Activated naive CD4-positive, alpha-beta T cell treated with anti-CD3 and anti-CD28 coated beads for 36 hours (primary cell): ENCODE results near the gene KRTAP4-16. TPM values are rescaled to one million over a fixed set of nuclear protein-coding genes. Genes with fewer than 3 reads are reported as not detected.
"Not testable (repeated sequence)": the region's sequence is repeated elsewhere in the genome, so short reads cannot be mapped to it uniquely, and the experiment has no call there.

Experiments
- CTCF ChIA-PET: fragments of 350-600 bp; sonication (Branson Sonifier 250); formaldehyde crosslinking; loops from one replicate; lab custom pipeline; 2021; ENCODE audit warnings: antibody characterized with exemption; lab: Charles Lee
- DNase-seq: peaks from one replicate; pipeline ENCODE4 v3.0.0-alpha.2; 2020
- H3K27ac Mint-ChIP-seq: one replicate; pipeline ENCODE4 v1.8.0; 2021; ENCODE audit warnings: mild to moderate bottlenecking, mixed read lengths
- H3K27me3 Mint-ChIP-seq: one replicate; pipeline ENCODE4 v1.8.0; 2021; ENCODE audit warnings: low read depth, mixed read lengths
- H3K36me3 Mint-ChIP-seq: one replicate; pipeline ENCODE4 v1.8.0; 2021; ENCODE audit warnings: low read depth, mixed read lengths
- H3K4me1 Mint-ChIP-seq: one replicate; pipeline ENCODE4 v1.8.0; 2021; ENCODE audit warnings: low read depth, mixed read lengths
- H3K4me3 Mint-ChIP-seq: one replicate; pipeline ENCODE4 v1.8.0; 2021; ENCODE audit warnings: mild to moderate bottlenecking, moderate library complexity, mixed read lengths
- H3K9me3 Mint-ChIP-seq: one replicate; pipeline ENCODE4 v1.8.0; 2021; ENCODE audit warnings: mixed read lengths
- intact Hi-C: fragments of 100-400 bp; cut with micrococcal nuclease; formaldehyde crosslinking; loops from one replicate; pipeline ENCODE4 v1.15.1; 2023
- total RNA-seq, 2 experiments: library from RNA; stranded (reverse); gene quantifications; one replicate each; pipeline ENCODE4 v1.2.3, GENCODE V29; 2021

The KRTAP4-16 gene
- total RNA-seq, 2 experiments from 2014 or later: not detected

DNA sequence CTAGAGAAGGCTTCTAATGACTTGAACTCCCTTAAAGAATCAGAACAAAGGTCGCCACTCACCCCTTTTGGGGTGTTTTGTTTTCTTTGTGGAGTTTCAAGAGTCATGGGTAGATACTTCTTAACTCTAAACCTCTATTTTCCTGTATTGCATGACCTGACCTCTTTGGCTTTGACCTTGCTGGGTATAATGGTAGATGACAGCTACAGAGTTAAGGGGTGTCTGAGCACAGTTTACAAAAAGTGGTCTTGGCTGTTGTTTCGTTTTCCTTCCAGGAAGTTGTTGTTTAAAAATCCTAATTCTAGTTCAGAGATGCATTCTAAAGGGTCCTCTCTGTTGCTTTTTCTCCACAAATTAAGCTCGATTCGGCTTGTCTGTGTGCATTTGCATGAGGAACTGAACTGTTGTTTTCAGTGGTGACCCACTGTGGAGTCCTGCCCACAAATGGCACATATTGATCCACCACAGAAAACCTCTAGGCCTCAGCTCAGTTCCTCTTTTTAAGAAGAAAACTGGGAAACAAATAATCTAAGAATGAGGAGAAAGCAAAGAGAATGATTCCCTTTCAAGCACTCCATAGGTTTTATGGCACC lies 13.2 kb downstream of the KRTAP4-16 start:
- H3K9me3 Mint-ChIP-seq, H3K4me1 Mint-ChIP-seq, H3K36me3 Mint-ChIP-seq, intact Hi-C loops, H3K27ac Mint-ChIP-seq, H3K4me3 Mint-ChIP-seq, H3K27me3 Mint-ChIP-seq, CTCF ChIA-PET, DNase-seq: not testable (repeated sequence)

DNA sequence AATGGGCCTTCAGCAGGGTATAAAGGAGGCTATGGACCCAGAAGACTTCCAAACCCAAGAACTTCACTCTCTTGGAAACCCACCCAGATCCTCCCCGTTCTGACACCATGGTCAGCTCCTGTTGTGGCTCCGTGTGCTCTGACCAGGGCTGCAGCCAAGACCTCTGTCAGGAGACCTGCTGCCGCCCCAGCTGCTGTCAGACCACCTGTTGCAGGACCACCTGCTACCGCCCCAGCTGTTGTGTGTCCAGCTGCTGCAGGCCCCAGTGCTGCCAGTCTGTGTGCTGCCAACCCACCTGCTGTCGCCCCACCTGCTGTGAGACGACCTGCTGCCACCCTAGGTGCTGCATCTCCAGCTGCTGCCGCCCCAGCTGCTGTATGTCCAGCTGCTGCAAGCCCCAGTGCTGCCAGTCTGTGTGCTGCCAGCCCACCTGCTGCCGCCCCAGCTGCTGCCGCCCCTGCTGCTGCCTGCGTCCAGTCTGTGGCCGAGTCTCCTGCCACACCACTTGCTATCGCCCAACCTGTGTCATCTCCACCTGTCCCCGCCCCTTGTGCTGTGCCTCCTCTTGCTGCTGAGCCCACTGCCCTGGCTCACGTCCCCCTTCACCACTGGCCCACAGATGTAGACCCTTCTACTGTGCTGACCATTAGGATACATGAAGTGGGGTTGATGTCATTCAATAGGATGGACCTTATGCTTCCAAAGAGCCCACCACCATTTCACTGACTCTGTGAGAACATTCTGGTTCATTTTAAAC lies 17.7 kb downstream of the KRTAP4-16 start, which contains the start of gene KRTAP4-7:
Gene KRTAP4-7 (plus strand): TSS at position 51 of the 757 bp plus-strand sequence. CDS start 57 bp downstream, at position 108.
- H3K4me3 Mint-ChIP-seq, H3K36me3 Mint-ChIP-seq, CTCF ChIA-PET, H3K27me3 Mint-ChIP-seq, DNase-seq, intact Hi-C loops, H3K9me3 Mint-ChIP-seq, H3K27ac Mint-ChIP-seq, H3K4me1 Mint-ChIP-seq: not testable (repeated sequence)

DNA sequence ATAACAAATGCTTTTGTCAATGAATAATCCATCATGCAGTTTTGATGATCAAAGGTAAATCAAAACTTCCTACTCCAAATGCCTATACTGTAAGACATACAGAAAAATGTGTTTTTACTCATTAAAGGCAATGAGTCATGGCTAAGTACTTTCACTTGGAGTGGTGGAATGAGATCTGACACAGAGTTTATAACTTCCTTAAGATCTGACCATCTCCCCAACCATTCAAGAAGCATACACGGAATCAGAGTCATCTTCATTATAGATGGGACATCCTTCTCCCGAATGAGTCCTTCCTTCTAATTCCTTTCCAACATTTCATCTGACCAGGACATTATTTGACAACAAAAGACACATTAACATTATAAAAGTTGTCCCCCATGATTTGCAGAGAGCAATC lies 18.6 kb downstream of the KRTAP4-16 start:
- intact Hi-C loops, H3K36me3 Mint-ChIP-seq, DNase-seq, H3K4me3 Mint-ChIP-seq, H3K27me3 Mint-ChIP-seq, H3K27ac Mint-ChIP-seq, H3K4me1 Mint-ChIP-seq, H3K9me3 Mint-ChIP-seq, CTCF ChIA-PET: not testable (repeated sequence)

DNA sequence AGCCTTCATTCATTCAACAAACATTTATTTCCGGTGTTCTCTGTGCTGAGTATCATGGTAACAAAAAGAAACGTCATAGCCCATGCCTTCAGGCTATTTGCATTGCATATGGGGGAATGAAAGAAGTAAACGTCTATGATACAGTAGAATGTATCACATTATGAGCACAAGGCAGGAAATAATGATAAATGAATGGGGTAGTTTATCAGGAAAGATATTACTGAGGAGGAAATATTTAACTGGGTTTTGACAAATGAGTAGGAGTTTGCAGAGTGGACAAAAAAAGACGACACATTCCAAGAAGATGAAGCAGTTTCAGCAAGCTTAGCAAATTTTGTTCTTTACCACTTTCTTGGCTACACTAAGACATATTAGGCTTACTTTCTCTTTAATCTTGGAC lies 19.4 kb downstream of the KRTAP4-16 start:
- no peaks in the 10 kb centered on the region for H3K9me3 Mint-ChIP-seq
- peaks cover 6% of the 10 kb centered on the region for H3K27me3 Mint-ChIP-seq
- H3K4me1 Mint-ChIP-seq: no peaks in the 10 kb centered on the region
- no peaks in the 10 kb centered on the region for H3K36me3 Mint-ChIP-seq
- no peak overlapping the region for H3K27ac Mint-ChIP-seq
- no peak overlapping the region for H3K4me3 Mint-ChIP-seq
- CTCF ChIA-PET: no interaction called here
- no peak for DNase-seq
- intact Hi-C loops: no loop called here

DNA sequence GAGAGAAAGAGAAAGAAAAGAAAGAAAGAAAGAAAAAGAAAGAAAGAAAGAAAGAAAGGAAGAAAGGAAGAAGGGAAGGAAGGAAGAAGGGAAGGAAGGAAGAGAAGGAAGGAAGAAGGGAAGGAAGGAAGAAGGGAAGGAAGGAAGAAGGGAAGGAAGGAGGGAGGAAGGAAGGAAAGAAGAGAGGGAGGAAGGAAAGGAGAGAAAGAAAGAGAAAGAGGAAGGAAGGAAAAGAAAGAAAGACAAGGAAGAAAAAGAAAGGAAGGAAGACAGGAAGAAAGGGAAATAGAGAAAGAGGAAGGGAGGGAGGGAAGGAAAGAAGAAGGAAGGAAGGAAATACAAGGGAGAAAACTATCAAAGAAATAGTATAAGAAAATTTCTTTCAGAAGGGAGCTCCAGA lies 25.2 kb downstream of the KRTAP4-16 start:
- intact Hi-C loops: no loop called here
- Mint-ChIP-seq H3K4me3 (no peak overlapping the region), H3K9me3 (no peaks in the 10 kb centered on the region), H3K4me1 (no peaks in the 10 kb centered on the region), H3K27me3 (peaks cover 3% of the 10 kb centered on the region), H3K27ac (no peak overlapping the region), H3K36me3 (no peaks in the 10 kb centered on the region)
- CTCF ChIA-PET: no interaction called here
- DNase-seq: no peak

DNA sequence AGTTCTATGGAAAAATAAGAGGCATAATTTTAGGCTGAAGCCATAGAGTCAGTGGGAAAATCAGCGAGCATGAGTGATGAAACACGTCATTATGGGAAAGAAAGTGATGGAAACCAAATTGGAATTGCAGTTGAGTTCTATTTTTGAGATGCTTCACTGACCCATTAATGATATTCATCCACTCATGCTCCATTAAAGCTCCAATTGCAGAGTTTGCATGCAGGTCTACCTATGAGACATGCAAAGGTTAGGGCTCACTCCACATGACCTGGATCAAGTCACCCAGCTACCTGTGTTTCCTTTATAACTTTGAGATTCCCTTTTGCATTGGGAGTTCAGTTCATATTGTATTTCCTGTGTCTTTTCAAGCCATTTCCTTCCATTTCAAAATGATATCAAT lies 28.3 kb downstream of the KRTAP4-16 start:
- no peak overlapping the region for H3K4me3 Mint-ChIP-seq
- no peak overlapping the region for H3K27ac Mint-ChIP-seq
- DNase-seq: no peak
- H3K9me3 Mint-ChIP-seq: no peaks in the 10 kb centered on the region
- no peaks in the 10 kb centered on the region for H3K36me3 Mint-ChIP-seq
- intact Hi-C loops: no loop called here
- H3K4me1 Mint-ChIP-seq: no peaks in the 10 kb centered on the region
- peaks cover 3% of the 10 kb centered on the region for H3K27me3 Mint-ChIP-seq
- CTCF ChIA-PET: no interaction called here

DNA sequence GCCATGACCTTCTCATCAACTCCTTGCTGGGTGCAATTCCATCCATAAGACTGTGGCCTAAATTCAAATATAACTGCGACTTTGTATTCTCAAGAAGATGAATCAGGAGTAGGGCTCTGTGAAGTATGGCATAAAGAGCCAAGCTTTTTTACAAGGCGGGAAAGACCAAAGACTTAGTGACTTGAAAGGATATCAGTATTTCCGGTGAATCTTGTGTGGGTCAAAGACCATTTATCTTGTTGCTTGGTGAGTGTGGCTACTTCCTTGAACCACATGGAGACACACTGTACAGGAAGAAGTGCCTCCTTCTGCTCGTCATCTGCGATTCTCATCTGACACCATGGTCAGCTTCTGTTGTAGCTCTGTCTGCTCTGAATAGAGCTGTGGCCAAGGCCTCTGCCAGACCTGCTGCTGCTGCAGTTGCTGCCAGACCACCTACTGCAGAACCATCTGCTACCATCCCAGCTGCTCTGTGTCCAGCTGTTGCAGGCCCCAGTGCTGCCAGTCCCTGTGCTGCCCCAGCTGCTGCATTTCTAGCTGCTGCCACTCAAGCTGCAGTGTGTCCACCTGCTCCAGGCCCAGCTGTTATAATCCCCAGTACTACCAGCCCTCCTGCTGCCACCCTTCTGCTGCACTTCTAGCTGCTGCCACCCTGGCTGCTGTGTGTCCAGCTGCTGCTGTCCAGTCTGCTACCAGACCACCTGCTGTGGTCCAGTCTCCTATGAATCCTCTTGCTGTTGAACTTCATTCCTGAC lies 30.2 kb downstream of the KRTAP4-16 start:
- no peak for DNase-seq
- Mint-ChIP-seq H3K9me3 (no peaks in the 10 kb centered on the region), H3K4me3 (no peak overlapping the region), H3K27ac (no peak overlapping the region), H3K4me1 (no peaks in the 10 kb centered on the region), H3K36me3 (no peaks in the 10 kb centered on the region), H3K27me3 (peaks cover 3% of the 10 kb centered on the region)
- CTCF ChIA-PET: no interaction called here
- intact Hi-C loops: no loop called here

DNA sequence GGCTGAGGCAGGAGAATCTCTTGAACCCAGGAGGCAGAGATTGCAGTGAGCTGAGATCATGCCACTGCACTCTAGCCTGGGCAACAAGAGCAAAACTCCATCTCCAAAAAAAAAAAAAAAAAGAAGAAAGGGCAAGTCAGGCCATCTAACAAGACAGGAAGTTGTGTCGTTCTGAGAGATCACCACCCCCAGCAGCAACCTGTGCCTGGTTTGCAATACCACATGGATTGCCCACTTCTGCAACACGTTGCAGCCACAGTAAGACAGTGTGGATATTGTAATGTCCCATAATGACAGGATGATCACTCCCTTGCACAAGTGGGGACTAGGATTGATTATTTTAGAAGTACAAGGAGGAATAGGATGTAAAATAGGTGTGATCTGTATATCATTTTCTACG lies 33.0 kb downstream of the KRTAP4-16 start:
- CTCF ChIA-PET: no interaction called here
- H3K4me1 Mint-ChIP-seq: no peaks in the 10 kb centered on the region
- H3K9me3 Mint-ChIP-seq: no peaks in the 10 kb centered on the region
- H3K36me3 Mint-ChIP-seq: no peaks in the 10 kb centered on the region
- intact Hi-C loops: no loop called here
- no peak overlapping the region for H3K27ac Mint-ChIP-seq
- H3K4me3 Mint-ChIP-seq: no peak overlapping the region
- H3K27me3 Mint-ChIP-seq: no peaks in the 10 kb centered on the region
- no peak for DNase-seq

DNA sequence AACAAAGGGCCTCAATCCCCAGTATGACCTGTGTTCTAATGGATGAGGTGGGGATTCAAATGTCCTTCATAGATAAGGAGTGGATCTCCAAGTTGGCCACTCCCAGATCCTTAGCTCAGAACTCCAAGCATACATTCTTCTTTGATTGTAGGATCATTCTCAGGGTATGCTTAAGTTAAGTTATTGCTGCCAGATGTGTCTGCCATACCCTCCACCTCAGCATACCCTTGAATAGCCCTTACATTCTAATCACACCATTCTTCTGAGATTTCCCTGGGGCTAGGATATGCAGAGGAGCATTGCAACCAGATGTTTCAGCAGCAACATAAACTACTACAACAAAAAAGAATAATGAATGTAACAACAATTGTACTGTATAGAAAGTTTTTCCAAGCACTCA lies 34.7 kb downstream of the KRTAP4-16 start:
- H3K4me3 Mint-ChIP-seq: no peak overlapping the region
- intact Hi-C loops: no loop called here
- no peak overlapping the region for H3K27ac Mint-ChIP-seq
- no peaks in the 10 kb centered on the region for H3K36me3 Mint-ChIP-seq
- no peaks in the 10 kb centered on the region for H3K4me1 Mint-ChIP-seq
- H3K9me3 Mint-ChIP-seq: no peaks in the 10 kb centered on the region
- CTCF ChIA-PET: no interaction called here
- no peak for DNase-seq
- H3K27me3 Mint-ChIP-seq: no peaks in the 10 kb centered on the region

DNA sequence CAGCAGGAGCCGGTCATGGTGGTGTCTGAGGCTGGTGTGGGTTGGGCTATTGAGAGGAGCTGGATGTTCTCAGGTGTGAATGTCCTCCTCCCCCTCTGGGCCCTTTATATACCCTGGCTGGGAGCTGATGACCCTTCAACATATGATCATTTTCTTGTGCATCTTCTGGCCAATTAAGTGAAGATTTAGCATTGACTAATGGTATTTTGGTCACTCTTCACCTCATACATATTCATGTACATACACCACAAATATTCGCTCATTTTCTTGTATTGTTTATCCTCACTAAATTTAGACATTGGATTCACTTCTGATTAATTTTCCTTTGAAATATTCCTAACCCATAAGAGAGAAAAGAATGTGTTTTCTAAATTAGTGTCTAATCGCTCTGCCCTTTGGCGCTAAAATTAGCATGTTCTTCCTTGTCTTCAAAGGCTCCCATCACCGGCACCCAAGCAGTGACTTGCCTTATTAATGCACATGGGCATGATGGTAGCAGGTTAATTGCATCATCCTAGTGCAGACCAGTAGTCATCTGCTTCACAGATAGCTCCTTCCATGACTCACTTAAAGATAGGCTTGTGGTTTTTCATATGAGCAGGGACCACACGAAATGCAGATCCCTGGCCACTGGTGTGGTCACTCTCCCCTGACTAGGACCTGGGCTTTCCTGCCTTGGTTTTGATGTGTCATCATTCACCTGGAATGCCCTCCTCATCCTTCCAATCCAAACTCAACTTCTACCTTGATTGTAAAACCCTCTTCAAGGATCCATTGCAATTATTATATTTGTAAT lies 36.0 kb downstream of the KRTAP4-16 start, which contains the start of gene KRTAP2-4:
Gene KRTAP2-4 (minus strand): TSS at position 51 of the 796 bp plus-strand sequence. CDS start 34 bp downstream, at position 17.
- Mint-ChIP-seq H3K4me1 (no peaks in the 10 kb centered on the region), H3K9me3 (no peaks in the 10 kb centered on the region), H3K36me3 (no peaks in the 10 kb centered on the region), H3K27ac (no peak within 1 kb of the TSS), H3K27me3 (peaks cover 5% of the 10 kb centered on the region), H3K4me3 (no peak within 1 kb of the TSS)
- CTCF ChIA-PET: no interaction called here
- DNase-seq: no peak
- intact Hi-C loops: no loop called here

DNA sequence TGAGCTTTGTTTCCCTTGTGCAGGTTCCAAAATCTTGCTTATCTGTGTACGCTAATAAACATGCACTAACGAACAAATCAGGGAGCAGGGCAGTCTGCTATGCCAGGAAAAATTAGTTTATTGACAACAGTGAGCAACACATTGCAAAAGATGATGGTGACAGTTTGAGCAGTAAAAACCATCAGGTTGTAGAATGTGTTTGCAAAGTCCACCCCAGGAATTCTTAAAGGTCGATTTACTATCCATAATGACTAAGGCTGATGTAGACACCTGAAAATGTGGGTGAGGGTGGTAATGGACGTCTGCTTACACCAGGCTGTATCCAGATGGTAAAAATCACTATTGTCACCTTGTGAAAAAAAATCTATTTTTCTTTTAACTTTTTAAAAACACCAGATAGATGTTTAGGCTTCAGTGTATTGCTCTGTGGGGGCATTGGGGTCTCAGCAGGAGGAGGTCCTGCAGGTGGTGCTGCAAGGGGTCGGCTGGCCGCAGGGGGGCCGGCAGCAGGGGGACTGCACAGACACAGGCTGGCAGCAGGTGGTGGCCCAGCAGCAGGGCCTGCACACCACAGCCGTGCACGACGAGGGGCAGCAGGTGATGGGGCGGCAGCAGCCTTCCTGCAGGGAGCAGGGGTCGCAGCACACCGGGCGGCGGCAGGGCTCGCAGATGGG lies 36.9 kb downstream of the KRTAP4-16 start:
- H3K9me3 Mint-ChIP-seq, CTCF ChIA-PET, intact Hi-C loops, DNase-seq, H3K27ac Mint-ChIP-seq, H3K4me1 Mint-ChIP-seq, H3K4me3 Mint-ChIP-seq, H3K36me3 Mint-ChIP-seq: not testable (repeated sequence)
- peaks cover 12% of the 10 kb centered on the region for H3K27me3 Mint-ChIP-seq

DNA sequence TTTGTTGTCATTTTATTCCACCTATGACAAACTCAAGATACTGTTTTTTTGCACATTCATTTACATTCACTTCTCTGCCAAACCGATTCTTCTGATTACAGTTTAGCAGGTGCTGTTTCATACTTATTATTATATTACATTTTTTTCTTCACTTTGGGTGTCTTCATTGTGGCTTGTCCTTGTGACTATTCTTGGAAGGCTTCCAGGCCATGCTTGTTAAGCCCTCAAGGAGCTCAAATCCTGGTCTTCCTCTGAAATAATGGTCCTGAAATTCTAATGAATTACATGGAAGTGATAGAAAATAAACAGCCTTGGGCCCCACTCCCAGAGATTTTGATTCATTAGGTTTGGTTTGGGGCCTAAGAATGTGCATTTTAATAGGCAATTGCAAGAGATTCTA lies 37.7 kb downstream of the KRTAP4-16 start:
- intact Hi-C loops: no loop called here
- DNase-seq: no peak
- Mint-ChIP-seq H3K36me3 (no peaks in the 10 kb centered on the region), H3K9me3 (no peaks in the 10 kb centered on the region), H3K4me1 (no peaks in the 10 kb centered on the region), H3K27ac (no peak overlapping the region), H3K27me3 (peaks cover 16% of the 10 kb centered on the region), H3K4me3 (no peak overlapping the region)
- CTCF ChIA-PET: no interaction called here
